ENCODE measurements around the gene DPYD.

DNA sequence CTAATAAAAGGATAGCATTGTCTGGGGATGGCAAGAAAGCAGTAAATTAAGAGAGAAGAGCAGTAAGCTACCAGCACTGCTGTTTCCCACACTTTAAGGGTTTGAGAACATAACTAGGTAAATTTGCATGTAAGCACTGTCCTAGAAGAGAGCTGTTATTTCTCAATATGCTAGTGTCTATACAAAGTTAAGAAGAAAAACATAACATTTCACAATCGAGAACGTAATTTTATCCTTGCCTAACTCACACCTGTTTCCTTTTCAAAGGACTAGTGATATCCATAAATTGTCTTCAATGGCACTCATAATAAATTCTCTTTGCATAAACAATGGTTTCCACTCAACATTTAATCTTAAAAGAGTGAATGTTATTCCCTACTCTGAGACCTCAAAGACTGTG is 623.2 kb downstream of the DPYD start:
- TF ChIP-seq, protein P1, sequence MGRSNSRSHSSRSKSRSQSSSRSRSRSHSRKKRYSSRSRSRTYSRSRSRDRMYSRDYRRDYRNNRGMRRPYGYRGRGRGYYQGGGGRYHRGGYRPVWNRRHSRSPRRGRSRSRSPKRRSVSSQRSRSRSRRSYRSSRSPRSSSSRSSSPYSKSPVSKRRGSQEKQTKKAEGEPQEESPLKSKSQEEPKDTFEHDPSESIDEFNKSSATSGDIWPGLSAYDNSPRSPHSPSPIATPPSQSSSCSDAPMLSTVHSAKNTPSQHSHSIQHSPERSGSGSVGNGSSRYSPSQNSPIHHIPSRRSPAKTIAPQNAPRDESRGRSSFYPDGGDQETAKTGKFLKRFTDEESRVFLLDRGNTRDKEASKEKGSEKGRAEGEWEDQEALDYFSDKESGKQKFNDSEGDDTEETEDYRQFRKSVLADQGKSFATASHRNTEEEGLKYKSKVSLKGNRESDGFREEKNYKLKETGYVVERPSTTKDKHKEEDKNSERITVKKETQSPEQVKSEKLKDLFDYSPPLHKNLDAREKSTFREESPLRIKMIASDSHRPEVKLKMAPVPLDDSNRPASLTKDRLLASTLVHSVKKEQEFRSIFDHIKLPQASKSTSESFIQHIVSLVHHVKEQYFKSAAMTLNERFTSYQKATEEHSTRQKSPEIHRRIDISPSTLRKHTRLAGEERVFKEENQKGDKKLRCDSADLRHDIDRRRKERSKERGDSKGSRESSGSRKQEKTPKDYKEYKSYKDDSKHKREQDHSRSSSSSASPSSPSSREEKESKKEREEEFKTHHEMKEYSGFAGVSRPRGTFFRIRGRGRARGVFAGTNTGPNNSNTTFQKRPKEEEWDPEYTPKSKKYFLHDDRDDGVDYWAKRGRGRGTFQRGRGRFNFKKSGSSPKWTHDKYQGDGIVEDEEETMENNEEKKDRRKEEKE (IDR thresholded peaks at IDR 0.05; ENCODE audit: borderline replicate concordance in 1 of 2, control insufficient read depth in 1 of 2, low read depth in 2 of 2, low read length in 1 of 2): no peak
- TF ChIP-seq, protein P2, sequence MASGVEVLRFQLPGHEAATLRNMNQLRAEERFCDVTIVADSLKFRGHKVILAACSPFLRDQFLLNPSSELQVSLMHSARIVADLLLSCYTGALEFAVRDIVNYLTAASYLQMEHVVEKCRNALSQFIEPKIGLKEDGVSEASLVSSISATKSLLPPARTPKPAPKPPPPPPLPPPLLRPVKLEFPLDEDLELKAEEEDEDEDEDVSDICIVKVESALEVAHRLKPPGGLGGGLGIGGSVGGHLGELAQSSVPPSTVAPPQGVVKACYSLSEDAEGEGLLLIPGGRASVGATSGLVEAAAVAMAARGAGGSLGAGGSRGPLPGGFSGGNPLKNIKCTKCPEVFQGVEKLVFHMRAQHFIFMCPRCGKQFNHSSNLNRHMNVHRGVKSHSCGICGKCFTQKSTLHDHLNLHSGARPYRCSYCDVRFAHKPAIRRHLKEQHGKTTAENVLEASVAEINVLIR (CRISPR knock-in tag; IDR thresholded peaks at IDR 0.05): no peak
- TF ChIP-seq EZH2 (IDR thresholded peaks at IDR 0.05; ENCODE audit: borderline replicate concordance, low read depth, low read length): no peak
- no peak for TF ChIP-seq MEIS2 (IDR thresholded peaks at IDR 0.05; ENCODE audit: partially characterized antibody)
- no peak for TF ChIP-seq SIN3A (IDR thresholded peaks at IDR 0.05; ENCODE audit: borderline replicate concordance in 2 of 2, control insufficient read depth in 1 of 2, low read depth in 2 of 2, low read length in 2 of 2)
- TF ChIP-seq FOXM1 (IDR thresholded peaks at IDR 0.05; ENCODE audit: low read depth): no peak
- TF ChIP-seq FOXM1 (CRISPR knock-in tag; IDR thresholded peaks at IDR 0.05; ENCODE audit: low read depth): no peak
- TF ChIP-seq BRD4 (IDR thresholded peaks at IDR 0.05): no peak
- no peak for TF ChIP-seq MCM7 (IDR thresholded peaks at IDR 0.05)
- no peak for TF ChIP-seq HNRNPH1 (optimal IDR thresholded peaks at IDR 0.05; ENCODE audit: low read depth, low read length)
- TF ChIP-seq ZBTB17 (CRISPR knock-in tag; IDR thresholded peaks at IDR 0.05): no peak
